ENCODE data around the gene TNFSF4. TPM values are rescaled to one million over a fixed set of nuclear protein-coding genes. Genes with fewer than 3 reads are reported as not detected.

The TNFSF4 gene
- total RNA-seq, 4 donors from 2014 or later, result 1.1 to 2.5 (median 1.5) TPM; not detected in 1

GRCh38 chr1:173245892-173246291, 38.8 kb upstream of the TNFSF4 start:
- H3K4me3 ChIP-seq, result no peak overlapping the region
- intact Hi-C loops (cut with DNase I; ENCODE audit: low total_unique reads), result no loop called here
- no peak overlapping the region for H3K27ac ChIP-seq
- H3K4me1 ChIP-seq, result no peaks in the 10 kb centered on the region
- TF ChIP-seq POLR2A (IDR thresholded peaks at IDR 0.05), result no peak
- TF ChIP-seq CTCF (IDR thresholded peaks at IDR 0.05), result no peak
- no peaks in the 10 kb centered on the region for H3K9me3 ChIP-seq
- H3K36me3 ChIP-seq, result no peaks in the 10 kb centered on the region
- no peaks in the 10 kb centered on the region for H3K27me3 ChIP-seq
- DNase-seq, result no peak

GRCh38 chr1:173243300-173243699, 36.2 kb upstream of the TNFSF4 start:
- DNase-seq, result no peak
- intact Hi-C loops (cut with DNase I; ENCODE audit: low total_unique reads), result no loop called here
- H3K4me3 ChIP-seq, result no peak overlapping the region
- H3K36me3 ChIP-seq, result no peaks in the 10 kb centered on the region
- H3K27ac ChIP-seq, result no peak overlapping the region
- no peaks in the 10 kb centered on the region for H3K9me3 ChIP-seq
- H3K27me3 ChIP-seq, result no peaks in the 10 kb centered on the region
- H3K4me1 ChIP-seq, result no peaks in the 10 kb centered on the region
- TF ChIP-seq CTCF (IDR thresholded peaks at IDR 0.05) (no peak), POLR2A (IDR thresholded peaks at IDR 0.05) (no peak)

GRCh38 chr1:173241528-173242347, 34.6 kb upstream of the TNFSF4 start:
- no peaks in the 10 kb centered on the region for H3K27me3 ChIP-seq
- H3K4me3 ChIP-seq, result no peak overlapping the region
- no peaks in the 10 kb centered on the region for H3K36me3 ChIP-seq
- intact Hi-C loops (cut with DNase I; ENCODE audit: low total_unique reads), result no loop called here
- no peak for DNase-seq
- no peaks in the 10 kb centered on the region for H3K9me3 ChIP-seq
- H3K27ac ChIP-seq, result no peak overlapping the region
- TF ChIP-seq CTCF (IDR thresholded peaks at IDR 0.05), result no peak
- TF ChIP-seq POLR2A (IDR thresholded peaks at IDR 0.05), result no peak
- H3K4me1 ChIP-seq, result no peaks in the 10 kb centered on the region

- Histone ChIP-seq H3K4me1 (no peaks in the 10 kb centered on the region), H3K36me3 (no peaks in the 10 kb centered on the region), H3K9me3 (no peaks in the 10 kb centered on the region), H3K27me3 (no peaks in the 10 kb centered on the region), H3K27ac (no peak overlapping the region), H3K4me3 (no peak overlapping the region)
- no peak for DNase-seq
- no peak for TF ChIP-seq CTCF (IDR thresholded peaks at IDR 0.05)
- no peak for TF ChIP-seq POLR2A (IDR thresholded peaks at IDR 0.05)
- intact Hi-C loops (cut with DNase I; ENCODE audit: low total_unique reads), result no loop called here
Measured at GRCh38 chr1:173240609-173241008, 33.5 kb upstream of the TNFSF4 start.

GRCh38 chr1:173239058-173239457, 31.9 kb upstream of the TNFSF4 start:
- Histone ChIP-seq H3K9me3 (no peaks in the 10 kb centered on the region), H3K36me3 (no peaks in the 10 kb centered on the region), H3K4me1 (no peaks in the 10 kb centered on the region), H3K27me3 (no peaks in the 10 kb centered on the region), H3K27ac (no peak overlapping the region), H3K4me3 (no peak overlapping the region)
- intact Hi-C loops (cut with DNase I; ENCODE audit: low total_unique reads), result no loop called here
- no peak for TF ChIP-seq CTCF (IDR thresholded peaks at IDR 0.05)
- no peak for TF ChIP-seq POLR2A (IDR thresholded peaks at IDR 0.05)
- DNase-seq, result no peak
